Esophagus squamous epithelium (tissue), 5 donors: ENCODE data around the gene IKZF5. TPM values are rescaled to one million over a fixed set of nuclear protein-coding genes. Genes with fewer than 3 reads are reported as not detected.

Source experiments
- DNase-seq: peaks from one replicate; lab custom pipeline; 2025; lab: John Stamatoyannopoulos, UW
- H3K27ac ChIP-seq, 4 donors: fragments of 200-600 bp; sonication (generic); one replicate each; pipeline ENCODE4 v1.5.1; 2016 to 2019; ENCODE audit warnings: mild to moderate bottlenecking in 1 of 4
- H3K27me3 ChIP-seq, 4 donors: fragments of 200-600 bp; sonication (generic); 1 replicate in 3 of 4; 2 replicates in 1 of 4; pipeline versions ENCODE4 v1.5.1 to v1.6.0; 2017 to 2021; ENCODE audit warnings: antibody characterized with exemption in 1 of 4
- H3K36me3 ChIP-seq, 3 donors: fragments of 200-600 bp; sonication (generic); one replicate each; pipeline ENCODE4 v1.5.1; 2016 to 2019
- H3K4me1 ChIP-seq, 3 donors: fragments of 200-600 bp; sonication (generic); one replicate each; pipeline ENCODE4 v1.5.1; 2017 to 2019
- H3K4me3 ChIP-seq, 4 donors: fragments of 200-600 bp; sonication (generic); 1 replicate in 3 of 4; 2 replicates in 1 of 4; pipeline ENCODE4 v1.5.1; 2016 to 2019; ENCODE audit warnings: mild to moderate bottlenecking in 2 of 4, moderate library complexity in 1 of 4
- H3K9me3 ChIP-seq, 3 donors: fragments of 200-600 bp; sonication (generic); one replicate each; pipeline ENCODE4 v1.5.1; 2016 to 2019
- CTCF ChIP-seq, 6 experiments: fragments of 450-650 bp in 4 of 6; fragments of 200-600 bp in 2 of 6; sonication (generic) in 2 of 6; IDR thresholded peaks; one replicate each; pipeline ENCODE4 v1.5.1; 2016 to 2019; ENCODE audit warnings: antibody characterized with exemption in 6 of 6, mild to moderate bottlenecking in 4 of 6, moderate library complexity in 4 of 6
- POLR2A ChIP-seq, 4 donors: fragments of 450-650 bp; IDR thresholded peaks; one replicate each; pipeline ENCODE4 v1.6.1; 2017; ENCODE audit warnings: antibody characterized with exemption in 4 of 4, mild to moderate bottlenecking in 4 of 4, moderate library complexity in 3 of 4
- WGBS, 2 donors: methylation state at CpG; one replicate each; pipeline ENCODE4 v1.1.5; 2018; 5-methylcytosine and 5-hydroxymethylcytosine counted together
- intact Hi-C: fragments of 100-400 bp; cut with DNase I; formaldehyde crosslinking; loops from one replicate; pipeline ENCODE4 v1.15.0; 2022
- total RNA-seq, 4 donors: library from RNA; depleted of rRNA; stranded (reverse); fragments of >200 nt; gene quantifications; one replicate each; pipeline ENCODE4 v1.1.0, GENCODE V29; 2016
- donor health status: DM: yes; HTN: yes; CAD: no.

IKZF5 gene
- total RNA-seq, 4 donors from 2014 or later, result 2.9 to 12.0 (median 5.7) TPM

- H3K9me3 ChIP-seq, result no peaks in the 10 kb centered on the region
- no peak overlapping the region for H3K4me3 ChIP-seq
- 51 to 69% methylated on average over 2 of the region's 2 CpGs for WGBS, 2 donors
- no peak overlapping the region for H3K27ac ChIP-seq
- intact Hi-C loops, result no loop called here
- peaks cover 0 to 5% (median 0%) of the 10 kb centered on the region in 3 donors for H3K4me1 ChIP-seq
- TF ChIP-seq POLR2A (IDR thresholded peaks at IDR 0.05), result no peak
- no peak for TF ChIP-seq CTCF (IDR thresholded peaks at IDR 0.05)
- no peak for DNase-seq
- no peaks in the 10 kb centered on the region for H3K27me3 ChIP-seq
- H3K36me3 ChIP-seq, result no peaks in the 10 kb centered on the region
These were observed 15.9 kb upstream of the IKZF5 start for GRCh38 chr10:123024540-123024939.

- Histone ChIP-seq H3K9me3 (no peaks in the 10 kb centered on the region), H3K36me3 (no peaks in the 10 kb centered on the region), H3K27ac (no peak overlapping the region), H3K4me1 (peaks cover 0 to 22% (median 0%) of the 10 kb centered on the region in 3 donors), H3K27me3 (no peaks in the 10 kb centered on the region), H3K4me3 (no peak overlapping the region)
- WGBS, 2 donors, result 69 to 74% methylated on average over 3 of the region's 3 CpGs
- peak in 2 of 6 experiments; percentile 11 to 29 for TF ChIP-seq CTCF (IDR thresholded peaks at IDR 0.05)
- TF ChIP-seq POLR2A (IDR thresholded peaks at IDR 0.05), result no peak
- DNase-seq, result no peak
- intact Hi-C loops, result no loop called here
These were observed 12.9 kb upstream of the IKZF5 start for GRCh38 chr10:123021517-123021916.

- Histone ChIP-seq H3K27ac (no peak overlapping the region), H3K4me3 (no peak overlapping the region), H3K27me3 (no peaks in the 10 kb centered on the region), H3K36me3 (no peaks in the 10 kb centered on the region), H3K4me1 (peaks cover 0 to 29% (median 0%) of the 10 kb centered on the region in 3 donors), H3K9me3 (no peaks in the 10 kb centered on the region)
- WGBS, 2 donors, result 70 to 76% methylated on average over 1 of the region's 1 CpG
- DNase-seq, result no peak
- TF ChIP-seq POLR2A (IDR thresholded peaks at IDR 0.05) (no peak), CTCF (IDR thresholded peaks at IDR 0.05) (no peak)
- intact Hi-C loops, result no loop called here
These were observed 11.5 kb upstream of the IKZF5 start for GRCh38 chr10:123019941-123020703.

- no peak for DNase-seq
- intact Hi-C loops, result no loop called here
- TF ChIP-seq CTCF (IDR thresholded peaks at IDR 0.05), result no peak
- TF ChIP-seq POLR2A (IDR thresholded peaks at IDR 0.05), result no peak
These were observed 10.7 kb upstream of the IKZF5 start for GRCh38 chr10:123019264-123019663.

GRCh38 chr10:123018531-123018930 lies 9.9 kb upstream of the IKZF5 start:
- Histone ChIP-seq H3K4me3 (no peak overlapping the region), H3K4me1 (peaks cover 0 to 41% (median 0%) of the 10 kb centered on the region in 3 donors), H3K27me3 (no peaks in the 10 kb centered on the region), H3K27ac (peak overlapping the region in 2 of 4 donors; percentile 71 to 75), H3K9me3 (no peaks in the 10 kb centered on the region), H3K36me3 (no peaks in the 10 kb centered on the region)
- intact Hi-C loops, result no loop called here
- 91 to 94% methylated on average over 7 of the region's 7 CpGs for WGBS, 2 donors
- DNase-seq, result no peak
- TF ChIP-seq CTCF (IDR thresholded peaks at IDR 0.05) (no peak), POLR2A (IDR thresholded peaks at IDR 0.05) (no peak)

More at GRCh38 chr10:123019264-123019663, 10.7 kb upstream of the IKZF5 start:
- Histone ChIP-seq H3K4me1 (peaks cover 0 to 33% (median 0%) of the 10 kb centered on the region in 3 donors), H3K4me3 (no peak overlapping the region), H3K27me3 (no peaks in the 10 kb centered on the region), H3K27ac (no peak overlapping the region), H3K9me3 (no peaks in the 10 kb centered on the region), H3K36me3 (no peaks in the 10 kb centered on the region)
- 61 to 77% methylated on average over 3 of the region's 3 CpGs for WGBS, 2 donors
